Lower leg skin (tissue), 3 donors: ENCODE data around the gene SLC25A25.

ENCODE experiments used
- CTCF ChIP-seq, 3 donors: fragments of 450-650 bp; IDR thresholded peaks; one replicate each; pipeline ENCODE4 v1.5.1; 2016; ENCODE audit warnings: antibody characterized with exemption in 3 of 3, mild to moderate bottlenecking in 3 of 3, moderate library complexity in 2 of 3
- POLR2A ChIP-seq, 2 donors: fragments of 450-650 bp; IDR thresholded peaks; one replicate each; pipeline ENCODE4 v1.6.1; 2016 to 2017; ENCODE audit warnings: antibody characterized with exemption in 2 of 2, mild to moderate bottlenecking in 1 of 2, moderate library complexity in 1 of 2

GRCh38 chr9:128098297-128099230 lies 30.5 kb downstream of the SLC25A25 start:
- TF ChIP-seq CTCF (IDR thresholded peaks at IDR 0.05) (no peak), POLR2A (IDR thresholded peaks at IDR 0.05) (peak in 1 of 2 donors; percentile 44)
